ENCODE data around the gene ASB6.

ASB6 gene

GRCh38 chr9:129641750-129642585, at the start of gene ASB6:
TSS of gene ASB6 (minus strand) at chr9:129642151. CDS start at chr9:129641999, 152 bp downstream.
- peak; percentile 80 for DNase-seq

- DNase-seq = no peak
Measured at GRCh38 chr9:129688285-129689043, 46.5 kb upstream of the ASB6 start.

- no peak for DNase-seq
Measured at GRCh38 chr9:129687391-129687790, 45.4 kb upstream of the ASB6 start.

- DNase-seq = no peak
Measured at GRCh38 chr9:129686736-129687135, 44.8 kb upstream of the ASB6 start.

- no peak for DNase-seq
Measured at GRCh38 chr9:129685933-129686259, 43.9 kb upstream of the ASB6 start.

GRCh38 chr9:129685220-129685932, 43.4 kb upstream of the ASB6 start:
- no peak for DNase-seq

GRCh38 chr9:129682381-129682780, 40.4 kb upstream of the ASB6 start:
- DNase-seq = no peak

- no peak for DNase-seq
Measured at GRCh38 chr9:129681924-129682323, 40.0 kb upstream of the ASB6 start.

- DNase-seq = no peak
Measured at GRCh38 chr9:129679537-129679936, 37.6 kb upstream of the ASB6 start.

- no peak for DNase-seq
Measured at GRCh38 chr9:129678844-129679243, 36.9 kb upstream of the ASB6 start.

- DNase-seq = no peak
Measured at GRCh38 chr9:129677456-129677855, 35.5 kb upstream of the ASB6 start.

- DNase-seq = no peak
Measured at GRCh38 chr9:129676975-129677374, 35.0 kb upstream of the ASB6 start.

- DNase-seq = no peak
Measured at GRCh38 chr9:129676287-129676686, 34.3 kb upstream of the ASB6 start.

- DNase-seq = peak; percentile 3
Measured at GRCh38 chr9:129675620-129676019, 33.7 kb upstream of the ASB6 start.

- no peak for DNase-seq
Measured at GRCh38 chr9:129674229-129674628, 32.3 kb upstream of the ASB6 start.

- no peak for DNase-seq
Measured at GRCh38 chr9:129673602-129674001, 31.7 kb upstream of the ASB6 start.

- no peak for DNase-seq
Measured at GRCh38 chr9:129672702-129673101, 30.8 kb upstream of the ASB6 start.

GRCh38 chr9:129671519-129671918, 29.6 kb upstream of the ASB6 start:
- no peak for DNase-seq

GRCh38 chr9:129671065-129671464, 29.1 kb upstream of the ASB6 start:
- DNase-seq = no peak

GRCh38 chr9:129669946-129670345, 28.0 kb upstream of the ASB6 start:
- no peak for DNase-seq

GRCh38 chr9:129669141-129669718, 27.3 kb upstream of the ASB6 start:
- no peak for DNase-seq

GRCh38 chr9:129667850-129668249, 25.9 kb upstream of the ASB6 start:
- DNase-seq = no peak

- DNase-seq = no peak
Measured at GRCh38 chr9:129667378-129667777, 25.4 kb upstream of the ASB6 start.
